Suprapubic skin (tissue), 4 donors: ENCODE measurements around the gene SRSF4.

ENCODE experiments used
- CTCF ChIP-seq, 2 donors: fragments of 200-600 bp in 1 of 2; fragments of 450-650 bp in 1 of 2; sonication (generic) in 1 of 2; IDR thresholded peaks; one replicate each; pipeline ENCODE4 v1.5.1; 2016 to 2019; ENCODE audit warnings: antibody characterized with exemption in 2 of 2, mild to moderate bottlenecking in 1 of 2, moderate library complexity in 1 of 2
- EP300 ChIP-seq: sonication (generic); formaldehyde crosslinking; IDR thresholded peaks from one replicate; pipeline ENCODE4 v1.6.1; 2017; ENCODE audit warnings: antibody characterized with exemption
- POLR2A ChIP-seq, 2 donors: fragments of 450-650 bp; IDR thresholded peaks; one replicate each; pipeline ENCODE4 v1.6.1; 2017; ENCODE audit warnings: antibody characterized with exemption in 2 of 2, mild to moderate bottlenecking in 2 of 2, moderate library complexity in 2 of 2
- POLR2AphosphoS5 ChIP-seq, 3 donors: sonication (generic); formaldehyde crosslinking; IDR thresholded peaks; one replicate each; pipeline ENCODE4 v1.6.1; 2017; ENCODE audit warnings: antibody characterized with exemption in 3 of 3

GRCh38 chr1:29166291-29166878, 15.3 kb downstream of the SRSF4 start:
- TF ChIP-seq CTCF (IDR thresholded peaks at IDR 0.05) = no peak
- TF ChIP-seq POLR2A (IDR thresholded peaks at IDR 0.05) = no peak
- TF ChIP-seq POLR2AphosphoS5 (IDR thresholded peaks at IDR 0.05) = no peak
- no peak for TF ChIP-seq EP300
